Psoas muscle (tissue), 8 donors: ENCODE measurements around the gene UBAC2. TPM values are rescaled to one million over a fixed set of nuclear protein-coding genes. Genes with fewer than 3 reads are reported as not detected.

Experiments
- ATAC-seq, 4 donors: fragments of 200-7000 bp; cut with Tn5 transposase; one replicate each; pipeline ENCODE4 v1.9.1; 2020; ENCODE audit warnings: moderate library complexity in 3 of 4, mild to moderate bottlenecking in 2 of 4
- DNase-seq, 2 donors: peaks; one replicate each; pipeline ENCODE4 v3.0.0-alpha.2; 2020
- H3K27ac ChIP-seq: fragments of 200-600 bp; one replicate; pipeline ENCODE4 v1.8.0; 2022
- H3K27me3 ChIP-seq, 3 donors: fragments of 200-600 bp in 1 of 3; one replicate each; pipeline versions ENCODE4 v1.6.1 to v1.8.0; 2013 to 2022; ENCODE audit warnings: low read length in 2 of 3, mild to moderate bottlenecking in 2 of 3, moderate library complexity in 1 of 3; ENCODE audit not compliant: insufficient read depth in 3 of 3
- H3K36me3 ChIP-seq, 2 donors: fragments of 200-600 bp in 1 of 2; one replicate each; pipeline versions ENCODE4 v1.6.1 to v1.8.0; 2013 to 2022; ENCODE audit warnings: low read depth in 1 of 2, mild to moderate bottlenecking in 1 of 2, moderate library complexity in 1 of 2; ENCODE audit not compliant: insufficient read depth in 1 of 2
- H3K4me1 ChIP-seq: fragments of 200-600 bp; one replicate; pipeline ENCODE4 v1.8.0; 2022
- H3K4me3 ChIP-seq: fragments of 200-600 bp; one replicate; pipeline ENCODE4 v1.8.0; 2022; ENCODE audit warnings: mild to moderate bottlenecking
- H3K9me3 ChIP-seq: fragments of 200-600 bp; one replicate; pipeline ENCODE4 v1.8.0; 2022
- CTCF ChIP-seq: fragments of 200-600 bp; IDR thresholded peaks from one replicate; pipeline ENCODE4 v1.8.0; 2022; ENCODE audit warnings: antibody characterized with exemption
- WGBS, 3 donors: extraction: QIAGEN DNeasy Blood & Tissue Kit; methylation state at CpG; one replicate each; pipeline versions ENCODE4 v1.1.6 to v1.1.7; 2013; 5-methylcytosine and 5-hydroxymethylcytosine counted together
- intact Hi-C, 2 donors: fragments of 100-400 bp; cut with DNase I; formaldehyde crosslinking; loops; one replicate each; pipeline versions ENCODE4 v1.11.0 to v1.14.2; 2022
- polyA plus RNA-seq, 3 donors: library from polyadenylated mRNA; stranded (reverse); fragments of 200-250 nt; gene quantifications; one replicate each; pipeline ENCODE4 v1.2.3, GENCODE V29; 2013
- total RNA-seq, 4 donors: library from RNA; stranded (reverse); fragmentation: NEBNext Ultra II Directional in 2 of 4; extraction: Animal tissue kit (Norgen Biotek cat#: 25700) in 2 of 4; gene quantifications; one replicate each; pipeline versions ENCODE4 v1.2.1 to v1.2.4, GENCODE V29; 2021 to 2023
- donor health status: healthy with polysubstance abuse.
- donor health status: DM: no; HTN: no; CAD: no; lungs with moderate emphysema.
- donor health status: Bipolar disorder and iron deficiency.
- donor health status: healthy.
- donor health status: DM: yes; HTN: yes; CAD: no.
- donor health status: DM: no; HTN: no; CAD: no.
- donor health status: DM: no; HTN: no; CAD: no.
- donor health status: DM: yes; HTN: yes; CAD: no.

Gene UBAC2
- total and polyA plus RNA-seq, 7 donors: 54.1 to 97.1 (median 71.7) TPM

DNA sequence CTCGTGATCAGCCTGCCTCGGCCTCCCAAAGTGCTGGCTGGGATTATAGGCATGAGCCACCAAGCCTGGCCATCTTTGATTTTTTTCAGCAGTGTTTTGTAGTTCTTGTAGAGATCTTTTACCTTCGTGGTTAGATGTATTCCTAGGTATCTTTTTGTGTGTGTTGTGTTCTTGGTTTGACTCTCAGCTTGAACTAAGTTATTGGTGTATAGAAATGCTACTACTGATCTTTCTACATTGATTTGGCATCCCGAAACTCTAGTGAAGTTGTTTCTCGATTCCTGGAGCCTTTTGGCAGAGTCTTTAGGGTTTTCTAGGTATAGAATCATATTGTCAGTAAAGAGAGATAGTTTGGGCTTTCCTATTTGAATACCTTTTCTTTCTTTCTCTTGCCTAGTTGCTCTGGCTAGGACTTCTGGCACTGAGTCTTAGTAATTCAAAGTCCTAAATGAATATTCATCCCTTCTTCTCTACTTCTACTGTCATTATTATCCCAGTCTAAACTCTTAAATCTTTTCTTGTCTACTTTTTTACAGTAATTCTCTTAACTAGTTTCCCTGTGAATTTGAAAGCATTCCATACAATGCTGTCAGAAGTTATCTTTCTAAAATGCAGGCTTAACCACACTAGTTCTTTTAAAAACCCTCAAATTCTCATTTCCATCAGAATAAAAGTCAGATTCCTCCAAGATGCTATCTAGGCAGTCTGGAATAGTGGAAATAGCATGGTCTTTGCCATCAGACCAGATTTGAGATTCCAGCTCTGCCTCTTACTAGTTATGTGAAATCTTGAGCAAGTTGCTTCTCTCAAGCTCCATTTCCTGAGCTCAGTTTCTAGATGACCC, 50.5 kb downstream of the UBAC2 start:
- H3K4me1 ChIP-seq: peaks cover 24% of the 10 kb centered on the region
- ATAC-seq (no peak), DNase-seq (no peak)
- no peak for TF ChIP-seq CTCF
- no peaks in the 10 kb centered on the region for H3K27me3 ChIP-seq
- peaks cover 2 to 18% of the 10 kb centered on the region in 2 donors for H3K36me3 ChIP-seq
- intact Hi-C loops: no loop called here
- no peak overlapping the region for H3K4me3 ChIP-seq
- WGBS, 3 donors: 91 to 96% (median 92%) methylated on average over 5 of the region's 5 CpGs
- H3K27ac ChIP-seq: no peak overlapping the region
- H3K9me3 ChIP-seq: no peaks in the 10 kb centered on the region

GRCh38 chr13:99251921-99252320, 51.3 kb downstream of the UBAC2 start:
- Histone ChIP-seq H3K4me1 (peaks cover 31% of the 10 kb centered on the region), H3K4me3 (no peak overlapping the region), H3K27ac (no peak overlapping the region), H3K27me3 (no peaks in the 10 kb centered on the region), H3K9me3 (no peaks in the 10 kb centered on the region), H3K36me3 (peaks cover 0 to 11% of the 10 kb centered on the region in 2 donors)
- DNase-seq: no peak
- 70 to 79% (median 77%) methylated on average over 4 of the region's 4 CpGs for WGBS, 3 donors
- peak; percentile 9 to 31 (median 24) for ATAC-seq
- intact Hi-C loops: no loop called here
- TF ChIP-seq CTCF: no peak

GRCh38 chr13:99254830-99255229, 54.2 kb downstream of the UBAC2 start:
- Histone ChIP-seq H3K4me3 (no peak overlapping the region), H3K4me1 (peaks cover 50% of the 10 kb centered on the region), H3K27me3 (no peaks in the 10 kb centered on the region), H3K9me3 (no peaks in the 10 kb centered on the region), H3K27ac (no peak overlapping the region), H3K36me3 (peaks cover 0 to 4% of the 10 kb centered on the region in 2 donors)
- intact Hi-C loops: loop anchor here in 1 of 2 donors (5.0 kb wide), 1 partner anchor 38 kb away; no protein-coding TSS in a partner anchor
- no peak for TF ChIP-seq CTCF
- ATAC-seq (no peak), DNase-seq (no peak)
- 75 to 77% (median 76%) methylated on average over 14 of the region's 14 CpGs for WGBS, 3 donors

- intact Hi-C loops: loop anchor here in 1 of 2 donors (5.0 kb wide), 1 partner anchor 38 kb away; no protein-coding TSS in a partner anchor
- ATAC-seq (no peak), DNase-seq (no peak)
- Histone ChIP-seq H3K4me3 (no peak overlapping the region), H3K27me3 (no peaks in the 10 kb centered on the region), H3K9me3 (no peaks in the 10 kb centered on the region), H3K4me1 (peaks cover 50% of the 10 kb centered on the region), H3K36me3 (no peaks in the 10 kb centered on the region), H3K27ac (no peak overlapping the region)
- no peak for TF ChIP-seq CTCF
- WGBS, 3 donors: 48 to 73% (median 68%) methylated on average over 10 of the region's 10 CpGs
Observed at GRCh38 chr13:99255271-99255670, 54.6 kb downstream of the UBAC2 start.
